Measurements from ENCODE around the gene FNDC10. TPM values are rescaled to one million over a fixed set of nuclear protein-coding genes. Genes with fewer than 3 reads are reported as not detected.

FNDC10 gene
- total and polyA plus RNA-seq, 2 donors (not counting 3 experiments of a cell fraction or from before 2014, with no cell fraction given) = 1.5 to 2.3 TPM

GRCh38 chr1:1603671-1604373 is 3.9 kb upstream of the FNDC10 start:
- no peak for DNase-seq (ENCODE audit: low read depth, low spot score)
- dilution Hi-C loops (cut with MboI; ENCODE audit: extremely low pct_ligation_motif_present, low sequenced_read_pairs) = no loop called here
- Histone ChIP-seq H3K9ac (replicated peaks; ENCODE audit: extremely low read depth, insufficient read depth, low read length) (no peak overlapping the region), H3K27ac (ENCODE audit: insufficient read depth, low read depth, low read length) (no peak overlapping the region), H3K4me3 (replicated peaks in 1 of 3; ENCODE audit: insufficient read depth in 1 of 3, low read depth in 1 of 3, low read length in 3 of 3) (no peak overlapping the region), H3K4me2 (ENCODE audit: insufficient read depth, low read length) (no peak overlapping the region), H3K9me1 (replicated peaks; ENCODE audit: control insufficient read depth, extremely low read depth, insufficient read depth, low read length) (no peaks in the 10 kb centered on the region), H3K4me1 (ENCODE audit: control insufficient read depth, extremely low read depth, insufficient read depth, low read length) (no peaks in the 10 kb centered on the region), H3K9me3 (replicated peaks; ENCODE audit: control insufficient read depth, insufficient read depth, low read length) (no peaks in the 10 kb centered on the region), H3K36me3 (ENCODE audit: control insufficient read depth in 2 of 2, extremely low read depth in 1 of 2, insufficient read depth in 2 of 2, low read length in 2 of 2) (no peaks in the 10 kb centered on the region), H3K79me2 (ENCODE audit: control insufficient read depth, insufficient read depth, low read length) (no peaks in the 10 kb centered on the region), H2AFZ (ENCODE audit: low read depth, low read length) (no peak overlapping the region), H4K20me1 (replicated peaks; ENCODE audit: control insufficient read depth, extremely low read depth, insufficient read depth, low read length) (no peaks in the 10 kb centered on the region), H3K27me3 (ENCODE audit: control insufficient read depth in 2 of 2, insufficient read depth in 2 of 2, low read length in 2 of 2) (peaks cover 4 to 14% of the 10 kb centered on the region in 2 experiments)
- intact Hi-C loops (cut with micrococcal nuclease) = no loop called here
- FAIRE-seq = no peak
- BruUV-seq (replicated peaks) = no TSS peak
- CTCF ChIA-PET = interaction anchor here (1.2 to 2.0 kb wide), 3 partner anchors 11 to 25 kb away, joined by 3 to 6 read pairs (median 5); partner anchors contain the start of gene MIB2
- POLR2A ChIA-PET = no interaction called here
- TF ChIP-seq JUN (IDR thresholded peaks at IDR 0.05; ENCODE audit: borderline replicate concordance, insufficient read depth, insufficient read length, low read depth) (no peak), GATA2 (IDR thresholded peaks at IDR 0.05; ENCODE audit: insufficient read depth, insufficient read length, low read depth, low read length) (no peak), FOS (IDR thresholded peaks at IDR 0.05; ENCODE audit: borderline replicate concordance, insufficient read depth, low read length) (no peak), EZH2 (IDR thresholded peaks at IDR 0.05; ENCODE audit: borderline replicate concordance, low read depth, low read length, severe bottlenecking) (no peak), MYC (IDR thresholded peaks at IDR 0.05; ENCODE audit: low read depth, low read length) (no peak), MAX (IDR thresholded peaks at IDR 0.05; ENCODE audit: insufficient read depth, insufficient read length) (no peak), POLR2A (IDR thresholded peaks at IDR 0.05; ENCODE audit: low read depth, low read length) (no peak), CTCF (IDR thresholded peaks at IDR 0.05; ENCODE audit: extremely low read depth in 1 of 2, insufficient read depth in 1 of 2, low read depth in 1 of 2, low read length in 2 of 2) (no peak), POLR2AphosphoS5 (IDR thresholded peaks at IDR 0.05; ENCODE audit: insufficient read depth, low read depth, low read length) (no peak)

Measured in endothelial cell of umbilical vein (primary cell).